ENCODE measurements around the gene SUPV3L1.
"Not testable (repeated sequence)": the region's sequence is repeated elsewhere in the genome, so short reads cannot be mapped to it uniquely, and the experiment has no call there.

Gene SUPV3L1

GRCh38 chr10:69179743-69180524 is at the start of gene SUPV3L1:
SUPV3L1 (plus strand) TSS chr10:69180234; CDS start chr10:69180292, 58 bp downstream.
- peak; percentile 61 to 98 (median 91) for DNase-seq

GRCh38 chr10:69130251-69130650 is 49.8 kb upstream of the SUPV3L1 start:
- no peak for DNase-seq

GRCh38 chr10:69139961-69140360 is 40.1 kb upstream of the SUPV3L1 start:
- no peak for DNase-seq

- no peak for DNase-seq
These were observed 38.7 kb upstream of the SUPV3L1 start for GRCh38 chr10:69141304-69141703.

- not testable (repeated sequence) for DNase-seq
These were observed 38.0 kb upstream of the SUPV3L1 start for GRCh38 chr10:69142074-69142473.

GRCh38 chr10:69142983-69143382 is 37.1 kb upstream of the SUPV3L1 start:
- no peak for DNase-seq

- DNase-seq, result no peak
These were observed 34.7 kb upstream of the SUPV3L1 start for GRCh38 chr10:69145329-69145728.

GRCh38 chr10:69145864-69146263 is 34.2 kb upstream of the SUPV3L1 start:
- DNase-seq, result no peak

GRCh38 chr10:69146759-69147158 is 33.3 kb upstream of the SUPV3L1 start:
- DNase-seq, result no peak

GRCh38 chr10:69151984-69152383 is 28.1 kb upstream of the SUPV3L1 start:
- DNase-seq, result no peak

GRCh38 chr10:69153227-69153626 is 26.8 kb upstream of the SUPV3L1 start:
- no peak for DNase-seq

- no peak for DNase-seq
These were observed 19.2 kb upstream of the SUPV3L1 start for GRCh38 chr10:69160809-69161241.

GRCh38 chr10:69168493-69168892 is 11.5 kb upstream of the SUPV3L1 start:
- DNase-seq, result no peak

- DNase-seq, result no peak
These were observed 7.6 kb upstream of the SUPV3L1 start for GRCh38 chr10:69172241-69172982.

- not testable (repeated sequence) for DNase-seq
These were observed 4.7 kb upstream of the SUPV3L1 start for GRCh38 chr10:69175326-69175725.

- DNase-seq, result no peak
These were observed 3.2 kb upstream of the SUPV3L1 start for GRCh38 chr10:69176823-69177222.

GRCh38 chr10:69179089-69179742 is 818 bp upstream of the SUPV3L1 start:
- DNase-seq, result peak in 10 of 58 donors; percentile 0 to 23 (median 6)

- DNase-seq, result peak in 6 of 58 donors; percentile 3 to 43 (median 30)
These were observed 631 bp downstream of the SUPV3L1 start for GRCh38 chr10:69180525-69181204.

- no peak for DNase-seq
These were observed 1.4 kb downstream of the SUPV3L1 start for GRCh38 chr10:69181433-69181832.

GRCh38 chr10:69182005-69182404 is 2.0 kb downstream of the SUPV3L1 start:
- DNase-seq, result no peak

GRCh38 chr10:69186524-69186923 is 6.5 kb downstream of the SUPV3L1 start:
- no peak for DNase-seq
